SK-N-SH (cell line): ENCODE results near the gene HBB. TPM values are rescaled to one million over a fixed set of nuclear protein-coding genes. Genes with fewer than 3 reads are reported as not detected.

Experiments used
- CTCF ChIA-PET: fragments of 300-600, 350-600 bp; formaldehyde crosslinking; extraction: SDS; loops from one replicate; lab custom pipeline; 2021; lab: Yijun Ruan, JAX
- POLR2A ChIA-PET: fragments of 350-600 bp; sonication (Branson Sonifier 250); formaldehyde crosslinking; extraction: SDS; loops from one replicate; lab custom pipeline; 2020; ENCODE audit warnings: antibody characterized with exemption, inconsistent platforms; lab: Yijun Ruan, JAX
- DNase-seq: peaks from one replicate; pipeline ENCODE4 v3.0.0; 2012
- H2AFZ ChIP-seq: fragments of 200-600 bp; sonication (generic); 2 replicates; pipeline ENCODE4 v1.8.1; 2016; ENCODE audit warnings: antibody characterized with exemption, mild to moderate bottlenecking, low read depth
- H3F3A ChIP-seq: fragments of 200-600 bp; sonication (generic); replicated peaks from 2 replicates; pipeline ENCODE3; 2016; ENCODE audit warnings: antibody characterized with exemption, mild to moderate bottlenecking; ENCODE audit not compliant: insufficient read depth
- H3K27ac ChIP-seq, 2 experiments: fragments of 200-500 bp in 1 of 2; fragments of 200-600 bp in 1 of 2; sonication (Bioruptor generic) in 1 of 2; sonication (generic), shearing (Covaris generic) in 1 of 2; 2 replicates each; pipeline versions ENCODE4 v1.5.1 to v1.6.1; 2014 to 2016; ENCODE audit warnings: low read depth in 2 of 2, inconsistent platforms in 1 of 2, low read length in 1 of 2, mild to moderate bottlenecking in 1 of 2, mixed read lengths in 1 of 2
- H3K27me3 ChIP-seq: fragments of 200-600 bp; sonication (generic), shearing (Covaris generic); 2 replicates; pipeline ENCODE4 v1.6.1; 2016; ENCODE audit warnings: mixed run types; ENCODE audit not compliant: insufficient read depth
- H3K36me3 ChIP-seq, 2 experiments: fragments of 200-500 bp in 1 of 2; fragments of 200-600 bp in 1 of 2; sonication (Bioruptor generic) in 1 of 2; sonication (generic) in 1 of 2; replicated peaks in 1 of 2; 2 replicates each; pipeline versions ENCODE3 to v1.5.1; 2014 to 2016; ENCODE audit warnings: low read length in 1 of 2, mild to moderate bottlenecking in 1 of 2; ENCODE audit not compliant: insufficient read depth in 2 of 2, control insufficient read depth in 1 of 2
- H3K4me1 ChIP-seq, 2 experiments: fragments of 200-500 bp in 1 of 2; fragments of 200-600 bp in 1 of 2; sonication (Bioruptor generic) in 1 of 2; sonication (generic), shearing (Covaris generic) in 1 of 2; 2 replicates each; pipeline versions ENCODE4 v1.5.1 to v1.6.1; 2014 to 2016; ENCODE audit warnings: low read depth in 1 of 2, low read length in 1 of 2, mixed run types in 1 of 2; ENCODE audit not compliant: insufficient read depth in 2 of 2, control insufficient read depth in 1 of 2
- H3K4me2 ChIP-seq: fragments of 200-600 bp; sonication (generic), shearing (Covaris generic); 2 replicates; pipeline ENCODE4 v1.6.1; 2017; ENCODE audit warnings: mixed run types
- H3K4me3 ChIP-seq, 2 experiments: fragments of 200-500 bp in 1 of 2; fragments of 200-600 bp in 1 of 2; sonication (Bioruptor generic) in 1 of 2; sonication (generic), shearing (Covaris generic) in 1 of 2; 2 replicates each; pipeline versions ENCODE4 v1.5.1 to v1.8.1; 2014 to 2016; ENCODE audit warnings: low read depth in 2 of 2, inconsistent platforms in 1 of 2, low read length in 1 of 2, mild to moderate bottlenecking in 1 of 2, mixed read lengths in 1 of 2, moderate library complexity in 1 of 2
- H3K79me2 ChIP-seq: fragments of 200-600 bp; sonication (generic); 2 replicates; pipeline ENCODE4 v1.8.1; 2017; ENCODE audit warnings: mild to moderate bottlenecking; ENCODE audit not compliant: insufficient read depth
- H3K9ac ChIP-seq: fragments of 200-600 bp; sonication (generic); 2 replicates; pipeline ENCODE4 v1.6.1; 2017; ENCODE audit warnings: mixed run types
- H3K9me2 ChIP-seq: fragments of 200-600 bp; sonication (generic); 2 replicates; pipeline ENCODE4 v1.6.1; 2017; ENCODE audit warnings: mixed run types
- H3K9me3 ChIP-seq: fragments of 200-600 bp; sonication (generic); 2 replicates; pipeline ENCODE4 v1.6.1; 2017; ENCODE audit warnings: mixed run types, mild to moderate bottlenecking, moderate library complexity
- H4K20me1 ChIP-seq: fragments of 200-600 bp; sonication (generic); 2 replicates; pipeline ENCODE4 v1.6.1; 2017; ENCODE audit warnings: mild to moderate bottlenecking, mixed run types; ENCODE audit not compliant: insufficient read depth
- CTCF ChIP-seq: fragments of 200-600 bp; sonication (generic); IDR thresholded peaks from 2 replicates; pipeline ENCODE4 v1.6.1; 2017; ENCODE audit warnings: antibody characterized with exemption, mild to moderate bottlenecking, moderate library complexity
- GABPA ChIP-seq: IDR thresholded peaks from 2 replicates; pipeline ENCODE4 v1.4.0; 2012; ENCODE audit warnings: low read depth, mild to moderate bottlenecking
- JUND ChIP-seq: IDR thresholded peaks from 2 replicates; pipeline ENCODE4 v1.4.0; 2012
- MAX ChIP-seq: IDR thresholded peaks from 2 replicates; pipeline ENCODE4 v1.4.0; 2012; ENCODE audit warnings: low read depth
- MEF2A ChIP-seq: IDR thresholded peaks from 2 replicates; pipeline ENCODE4 v1.4.0; 2012; ENCODE audit warnings: low read depth, borderline replicate concordance
- NRF1 ChIP-seq: IDR thresholded peaks from 2 replicates; pipeline ENCODE4 v1.6.1; 2012; ENCODE audit warnings: low read depth, mild to moderate bottlenecking, low read length
- PBX3 ChIP-seq: IDR thresholded peaks from 2 replicates; pipeline ENCODE4; 2012
- RCOR1 ChIP-seq: fragments of 150-350 bp; IDR thresholded peaks from 2 replicates; pipeline ENCODE4 v1.6.1; 2017; ENCODE audit warnings: antibody characterized with exemption, low read length
- RXRA ChIP-seq: IDR thresholded peaks from 2 replicates; pipeline ENCODE4 v1.4.0; 2012; ENCODE audit warnings: low read depth, mild to moderate bottlenecking, borderline replicate concordance
- SMC3 ChIP-seq: IDR thresholded peaks from 2 replicates; pipeline ENCODE4 v1.6.1; 2012; ENCODE audit warnings: low read depth, low read length, improper control_type of control experiment
- TAF1 ChIP-seq: IDR thresholded peaks from 2 replicates; pipeline ENCODE4 v1.6.1; 2012; ENCODE audit warnings: low read depth, mild to moderate bottlenecking, low read length, moderate library complexity, borderline replicate concordance
- USF1 ChIP-seq: IDR thresholded peaks from 2 replicates; pipeline ENCODE4 v1.4.0; 2012; ENCODE audit warnings: low read depth, borderline replicate concordance
- USF2 ChIP-seq: fragments of 150-350 bp; IDR thresholded peaks from 2 replicates; pipeline ENCODE4 v1.6.1; 2017; ENCODE audit warnings: antibody characterized with exemption, low read length, low read depth, borderline replicate concordance
- YY1 ChIP-seq: IDR thresholded peaks from 2 replicates; pipeline ENCODE4 v1.4.0; 2012; ENCODE audit warnings: low read depth, mild to moderate bottlenecking
- WGBS: methylation state at CpG from one replicate; pipeline ENCODE4 v1.1.6; 2017; ENCODE audit warnings: low lambda C conversion rate; 5-methylcytosine and 5-hydroxymethylcytosine counted together
- polyA plus RNA-seq, 3 experiments: library from polyadenylated mRNA; depleted of rRNA; stranded (reverse); fragments of >200 nt; gene quantifications; 2 replicates each; pipeline ENCODE4 v1.2.3, GENCODE V29; 2012

The HBB gene
- not detected in 2 replicates for polyA plus RNA-seq (2012; rRNA removed)
- polyA plus RNA-seq (2012; cell fraction: cytosol; rRNA removed) = not detected in 2 replicates
- polyA plus RNA-seq (2012; cell fraction: nucleus; rRNA removed) = not detected in 2 replicates

GRCh38 chr11:5226732-5227310 is at the start of gene HBB:
TSS of gene HBB (minus strand) at chr11:5227071. CDS start at chr11:5227021, 50 bp downstream.
- Histone ChIP-seq H3K27me3 (no peaks in the 10 kb centered on the region), H3K9me3 (no peaks in the 10 kb centered on the region), H2AFZ (no peak within 1 kb of the TSS), H3K36me3 (no peaks in the 10 kb centered on the region), H3K9ac (no peak within 1 kb of the TSS), H3F3A (no peaks in the 10 kb centered on the region), H3K9me2 (no peaks in the 10 kb centered on the region), H3K27ac (no peak within 1 kb of the TSS), H4K20me1 (no peaks in the 10 kb centered on the region), H3K4me1 (no peaks in the 10 kb centered on the region), H3K4me3 (no peak within 1 kb of the TSS), H3K4me2 (no peak within 1 kb of the TSS), H3K79me2 (no peaks in the 10 kb centered on the region)
- TF ChIP-seq SMC3 (no peak), JUND (no peak), RXRA (no peak), GABPA (no peak), MAX (no peak), TAF1 (no peak)
- POLR2A ChIA-PET = no interaction called here
- CTCF ChIA-PET = no interaction called here
- WGBS = 24% methylated on average over 3 of the region's 3 CpGs
- no peak for DNase-seq

GRCh38 chr11:5275369-5276110 is 48.7 kb upstream of the HBB start:
- TF ChIP-seq MEF2A = no peak
- no peak for TF ChIP-seq RCOR1
- no peak for TF ChIP-seq JUND
- no peak for TF ChIP-seq RXRA
- TF ChIP-seq PBX3 = no peak
- TF ChIP-seq NRF1 = no peak
- no peak for TF ChIP-seq YY1
- no peak for TF ChIP-seq CTCF
- TF ChIP-seq USF1 = no peak
- TF ChIP-seq SMC3 = no peak
- no peak for TF ChIP-seq USF2
- TF ChIP-seq, all 33 proteins: peak for 0
- H3K36me3 ChIP-seq = no peaks in the 10 kb centered on the region
- POLR2A ChIA-PET = no interaction called here
- no peak overlapping the region for H3K27ac ChIP-seq
- H2AFZ ChIP-seq = no peak overlapping the region
- no peaks in the 10 kb centered on the region for H4K20me1 ChIP-seq
- H3K4me3 ChIP-seq = no peak overlapping the region
- H3F3A ChIP-seq = no peaks in the 10 kb centered on the region
- no peak overlapping the region for H3K4me2 ChIP-seq
- no peak overlapping the region for H3K9ac ChIP-seq
- H3K4me1 ChIP-seq = no peaks in the 10 kb centered on the region
- no peak for DNase-seq
- H3K27me3 ChIP-seq = no peaks in the 10 kb centered on the region; the same call in 1 of the 2 replicates
- no peaks in the 10 kb centered on the region for H3K9me2 ChIP-seq
- H3K9me3 ChIP-seq = no peaks in the 10 kb centered on the region
- CTCF ChIA-PET = interaction anchor here (0.6 kb wide), 1 partner anchor 16 kb away, joined by 4 read pairs; no protein-coding TSS in a partner anchor
- no peaks in the 10 kb centered on the region for H3K79me2 ChIP-seq
- 22% methylated on average over 6 of the region's 6 CpGs for WGBS
